Ecto neural progenitor cell (in vitro differentiated cells): ENCODE results near the gene PLCZ1.
"Not testable (repeated sequence)": the region's sequence is repeated elsewhere in the genome, so short reads cannot be mapped to it uniquely, and the experiment has no call there.

Source experiments
- DNase-seq: peaks from one replicate; pipeline ENCODE4 v3.0.0-alpha.2; 2018; ENCODE audit warnings: low spot score

The PLCZ1 gene

GRCh38 chr12:18737819-18738218, at the start of gene PLCZ1, which contains the start of gene CAPZA3:
TSS of gene PLCZ1 (minus strand) at chr12:18738012. CDS start at chr12:18737371, 641 bp downstream.
TSS of gene CAPZA3 (plus strand) at chr12:18738119. CDS start at chr12:18738269, 150 bp downstream.
- no peak for DNase-seq

DNA sequence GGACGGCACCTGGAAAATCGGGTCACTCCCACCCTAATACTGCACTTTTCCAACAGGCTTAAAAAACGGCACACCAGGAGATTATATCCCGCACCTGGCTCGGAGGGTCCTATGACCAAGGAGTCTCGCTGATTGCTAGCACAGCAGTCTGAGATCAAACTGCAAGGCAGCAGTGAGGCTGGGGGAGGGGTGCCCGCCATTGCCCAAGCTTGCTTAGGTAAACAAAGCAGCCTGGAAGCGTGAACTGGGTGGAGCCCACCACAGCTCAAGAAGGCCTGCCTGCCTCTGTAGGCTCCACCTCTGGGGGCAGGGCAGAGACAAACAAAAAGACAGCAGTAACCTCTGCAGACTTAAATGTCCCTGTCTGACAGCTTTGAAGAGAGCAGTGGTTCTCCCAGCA, 47.7 kb upstream of the PLCZ1 start:
- not testable (repeated sequence) for DNase-seq

DNA sequence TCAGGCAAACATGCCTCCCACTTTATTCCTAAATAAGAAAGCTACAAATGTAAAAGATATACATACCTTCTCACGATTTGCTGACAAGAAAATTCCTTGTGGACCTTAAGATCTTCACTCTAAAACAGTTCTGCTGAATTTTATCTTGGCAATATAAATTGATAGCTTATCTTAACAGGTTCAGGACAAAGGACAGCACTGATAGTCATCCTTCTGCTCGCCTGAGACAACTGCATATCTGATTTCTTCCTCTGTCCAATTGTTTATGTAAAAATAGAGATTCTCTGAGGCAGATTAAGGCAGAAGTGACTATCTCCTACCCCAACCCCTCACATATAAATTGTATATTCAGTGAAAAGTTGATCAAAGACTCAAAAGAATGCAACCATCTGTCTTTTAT, 45.0 kb upstream of the PLCZ1 start:
- no peak for DNase-seq

DNA sequence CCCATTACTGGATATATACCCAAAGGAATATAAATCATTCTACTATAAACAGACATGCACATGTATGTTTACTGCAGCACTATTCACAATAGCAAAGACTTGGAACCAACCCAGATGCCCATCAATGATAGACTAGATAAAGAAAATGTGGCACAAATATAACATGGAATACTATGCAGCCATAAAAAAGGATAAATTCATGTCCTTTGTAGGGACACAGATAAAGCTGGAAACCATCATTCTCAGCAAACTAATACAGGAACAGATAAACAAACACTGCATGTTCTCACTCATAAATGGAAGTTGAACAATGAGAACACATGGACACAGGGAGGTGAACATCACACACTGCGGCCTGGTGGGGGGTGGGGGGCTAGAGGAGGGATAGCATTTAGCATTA, 28.7 kb upstream of the PLCZ1 start:
- not testable (repeated sequence) for DNase-seq

DNA sequence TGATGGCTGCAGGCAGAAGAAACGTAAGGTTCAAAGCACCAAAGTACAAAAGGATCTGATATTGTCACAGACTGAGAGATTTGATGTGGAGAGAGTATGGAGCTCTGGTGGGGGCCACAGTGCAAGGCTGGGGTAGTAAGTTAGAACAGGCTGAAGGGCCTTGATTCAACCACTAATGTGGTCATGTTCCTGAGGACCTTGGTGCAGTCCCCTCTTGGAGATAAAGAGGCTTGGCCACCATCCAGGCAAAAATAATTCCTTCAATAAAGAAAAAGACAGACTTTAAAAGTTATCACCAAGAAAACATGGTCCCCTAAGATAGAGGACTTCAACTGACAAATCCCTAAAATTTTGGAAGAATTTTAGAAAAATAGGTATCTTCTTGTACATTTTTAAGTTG, 17.5 kb upstream of the PLCZ1 start:
- DNase-seq = no peak

DNA sequence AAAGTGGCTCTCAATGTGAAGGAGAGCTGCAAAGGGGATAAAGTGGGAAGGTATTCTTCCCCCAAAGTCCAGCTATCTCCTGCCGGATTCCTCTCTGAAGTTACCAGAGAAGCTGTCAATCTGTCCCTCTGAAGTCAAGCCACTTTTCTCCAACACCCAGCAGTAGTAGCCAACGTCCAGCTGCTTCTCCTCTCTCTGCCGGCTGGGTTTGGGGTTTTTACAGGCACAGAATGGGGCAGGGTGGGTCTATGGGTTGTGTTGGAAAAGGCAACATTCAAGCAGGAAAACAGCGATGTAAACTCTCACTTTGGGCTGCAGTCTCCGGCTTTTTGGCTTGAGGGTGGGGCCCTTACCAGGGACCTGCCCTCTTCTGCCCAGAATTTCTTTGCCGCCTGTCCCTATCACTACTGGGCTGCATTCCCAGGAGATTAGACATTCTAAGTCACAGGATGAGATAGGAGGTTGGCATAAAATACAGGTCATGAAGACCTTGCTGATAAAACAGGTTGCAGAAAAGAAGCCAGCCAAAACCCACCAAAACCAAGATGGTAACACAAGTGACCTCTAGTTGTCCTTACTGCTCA, 16.4 kb upstream of the PLCZ1 start:
- no peak for DNase-seq

GRCh38 chr12:18753481-18754123, 15.8 kb upstream of the PLCZ1 start:
- DNase-seq = peak; percentile 76

GRCh38 chr12:18752947-18753346, 15.1 kb upstream of the PLCZ1 start:
- DNase-seq = peak; percentile 65

GRCh38 chr12:18752280-18752920, 14.6 kb upstream of the PLCZ1 start:
- peak; percentile 77 for DNase-seq

GRCh38 chr12:18751866-18752265, 14.1 kb upstream of the PLCZ1 start:
- no peak for DNase-seq

DNA sequence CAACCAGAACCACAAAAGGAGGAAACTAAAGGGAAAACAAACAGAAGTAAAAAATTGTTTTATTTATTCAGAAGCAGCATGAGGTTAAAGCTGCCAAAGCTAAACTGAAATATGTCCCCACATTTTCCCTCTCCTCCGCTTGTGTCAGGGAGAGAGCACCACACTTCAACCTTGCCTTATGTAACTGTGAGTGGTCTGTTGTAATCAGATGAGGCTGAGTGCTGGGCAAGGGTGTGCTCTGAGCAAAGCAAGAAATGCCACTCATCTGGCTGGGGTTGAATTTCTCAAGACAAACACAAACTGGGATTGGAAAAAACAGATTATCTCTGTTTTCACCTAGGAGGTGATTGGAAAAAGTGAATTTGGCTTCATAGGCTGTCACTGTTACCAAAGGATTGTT, 12.3 kb upstream of the PLCZ1 start:
- no peak for DNase-seq

DNA sequence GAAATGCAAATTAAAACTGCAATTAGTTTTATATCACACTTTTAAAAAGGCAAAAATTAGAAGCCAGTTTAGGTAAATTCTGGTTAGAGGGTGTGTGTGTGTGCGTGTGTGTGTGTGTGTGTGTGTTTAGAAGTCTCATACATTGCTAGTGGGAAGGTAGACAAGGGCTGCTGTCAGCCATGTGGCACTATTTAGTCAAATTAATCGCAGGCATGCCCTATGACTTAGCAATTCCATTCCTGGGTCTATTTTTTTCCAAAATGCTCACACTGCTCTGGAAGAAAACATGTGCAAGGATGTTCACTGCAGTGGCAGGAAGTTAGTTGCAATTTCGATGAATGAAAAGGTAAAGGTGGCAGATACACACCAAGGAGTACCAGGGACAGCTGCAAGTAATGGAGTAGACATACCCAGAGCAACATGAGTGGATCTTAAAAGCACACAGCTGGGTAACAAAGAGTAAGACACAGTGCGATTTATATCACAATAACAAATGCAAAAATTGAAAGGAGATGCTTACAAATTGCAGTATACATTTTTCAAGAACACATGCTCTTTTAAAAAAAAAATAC, 11.7 kb upstream of the PLCZ1 start:
- DNase-seq = no peak

GRCh38 chr12:18747895-18748294, 10.1 kb upstream of the PLCZ1 start:
- DNase-seq = no peak

GRCh38 chr12:18731156-18731555, 6.7 kb downstream of the PLCZ1 start:
- no peak for DNase-seq

- DNase-seq = no peak
Observed at GRCh38 chr12:18723752-18724151, 14.1 kb downstream of the PLCZ1 start.

- no peak for DNase-seq
Observed at GRCh38 chr12:18721452-18721851, 16.4 kb downstream of the PLCZ1 start.

- no peak for DNase-seq
Observed at GRCh38 chr12:18720690-18721089, 17.1 kb downstream of the PLCZ1 start.

DNA sequence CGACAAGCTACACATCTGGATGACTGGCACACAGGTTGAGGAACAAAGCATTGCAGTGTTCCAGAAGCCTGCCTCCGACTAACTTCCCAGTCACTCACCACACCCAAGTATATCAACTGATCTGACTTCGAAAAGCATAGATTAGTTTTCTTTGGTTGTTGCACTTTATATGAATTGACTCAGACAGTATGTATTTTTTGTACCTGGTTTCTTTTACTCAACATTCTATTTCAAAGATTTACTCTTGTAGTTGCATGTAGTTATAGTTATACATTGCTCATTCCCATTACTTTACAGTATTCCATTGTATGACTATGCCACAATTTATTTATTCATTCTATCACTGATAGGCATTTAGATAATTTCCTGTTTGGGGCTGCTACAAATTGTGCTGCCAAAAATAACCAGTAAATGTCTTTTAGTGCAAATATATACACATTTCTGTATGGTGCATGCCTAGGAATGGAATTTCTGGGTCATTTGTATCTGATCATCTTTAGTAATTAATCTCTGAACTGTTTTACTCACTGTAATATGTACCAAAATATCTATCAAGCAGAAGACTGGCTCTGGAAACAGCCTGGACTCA, 17.8 kb downstream of the PLCZ1 start:
- DNase-seq = no peak

DNA sequence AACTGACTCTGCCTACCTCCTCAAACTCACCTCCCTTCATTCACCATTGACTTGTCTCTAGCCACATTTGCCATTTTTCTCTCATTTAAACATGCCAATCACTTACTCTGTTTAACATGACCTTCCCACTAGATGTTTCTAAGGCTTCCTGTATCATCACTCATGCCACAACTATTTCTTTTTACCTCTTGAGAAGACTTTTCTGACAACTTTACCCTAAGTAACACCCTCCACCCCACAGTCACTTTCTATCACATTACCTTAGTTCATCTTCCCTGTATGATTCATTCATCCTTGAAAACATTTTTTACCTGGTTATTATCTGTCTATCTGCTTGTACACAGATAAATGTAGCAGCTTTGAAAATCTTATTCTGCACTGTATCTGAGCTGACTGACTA, 19.4 kb downstream of the PLCZ1 start:
- no peak for DNase-seq

GRCh38 chr12:18716236-18716635, 21.6 kb downstream of the PLCZ1 start:
- no peak for DNase-seq

GRCh38 chr12:18706798-18707197, 31.0 kb downstream of the PLCZ1 start:
- DNase-seq = no peak

GRCh38 chr12:18703911-18704310, 33.9 kb downstream of the PLCZ1 start:
- DNase-seq = no peak

DNA sequence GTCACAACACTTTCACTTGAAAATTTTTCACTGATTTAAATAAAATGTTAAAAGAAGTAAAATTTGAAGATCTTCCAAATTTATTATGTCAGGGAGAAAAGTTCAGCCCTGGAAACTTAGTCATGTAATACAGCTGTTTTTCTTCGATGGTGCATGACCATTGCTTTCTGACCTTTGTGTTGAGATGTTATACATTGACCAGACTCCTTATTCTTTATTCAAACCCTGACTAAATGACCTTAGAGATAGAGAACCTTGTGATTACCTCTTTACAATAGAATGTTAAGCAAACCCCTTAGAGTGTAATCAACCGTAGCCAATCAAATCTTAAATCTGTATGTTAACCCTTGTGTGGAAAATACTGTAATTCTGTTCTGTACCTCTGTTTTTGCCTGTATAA, 34.5 kb downstream of the PLCZ1 start:
- no peak for DNase-seq
